Testis (tissue), 2 donors: Measurements from ENCODE around the gene DPYSL3.

ENCODE experiments used
- POLR2A ChIP-seq: fragments of 450-650 bp; IDR thresholded peaks from one replicate; pipeline ENCODE4 v1.6.1; 2017; ENCODE audit warnings: antibody characterized with exemption, mild to moderate bottlenecking, moderate library complexity
- TF ChIP-seq, protein P1 (sequence below), 3 experiments: fragments of 450-650 bp in 2 of 3; fragments of 200-600 bp in 1 of 3; sonication (generic) in 1 of 3; IDR thresholded peaks; one replicate each; pipeline ENCODE4 v1.5.1; 2016 to 2019; ENCODE audit warnings: antibody characterized with exemption in 3 of 3, mild to moderate bottlenecking in 2 of 3, moderate library complexity in 1 of 3

DNA sequence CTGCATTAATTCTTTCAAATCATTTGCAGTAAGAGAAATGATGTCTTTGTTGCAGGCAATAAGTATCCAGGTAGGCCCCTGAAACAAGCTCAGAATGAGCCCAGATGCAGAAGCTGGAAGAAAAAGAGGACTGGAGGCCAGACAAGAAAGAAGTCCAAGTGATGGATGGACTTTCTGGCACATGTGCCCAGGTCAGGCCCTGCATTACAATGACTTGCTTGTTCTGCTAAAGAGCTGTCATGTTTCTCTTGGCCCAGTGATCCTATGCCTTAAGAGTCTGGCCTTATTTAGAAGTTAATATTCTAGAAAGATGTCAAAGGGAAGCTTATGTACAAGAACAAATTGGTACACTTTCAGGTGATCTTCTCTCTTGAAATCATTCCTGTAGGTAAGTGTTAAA is 64.8 kb downstream of the DPYSL3 start:
- no peak for TF ChIP-seq POLR2A
- TF ChIP-seq, protein P1, sequence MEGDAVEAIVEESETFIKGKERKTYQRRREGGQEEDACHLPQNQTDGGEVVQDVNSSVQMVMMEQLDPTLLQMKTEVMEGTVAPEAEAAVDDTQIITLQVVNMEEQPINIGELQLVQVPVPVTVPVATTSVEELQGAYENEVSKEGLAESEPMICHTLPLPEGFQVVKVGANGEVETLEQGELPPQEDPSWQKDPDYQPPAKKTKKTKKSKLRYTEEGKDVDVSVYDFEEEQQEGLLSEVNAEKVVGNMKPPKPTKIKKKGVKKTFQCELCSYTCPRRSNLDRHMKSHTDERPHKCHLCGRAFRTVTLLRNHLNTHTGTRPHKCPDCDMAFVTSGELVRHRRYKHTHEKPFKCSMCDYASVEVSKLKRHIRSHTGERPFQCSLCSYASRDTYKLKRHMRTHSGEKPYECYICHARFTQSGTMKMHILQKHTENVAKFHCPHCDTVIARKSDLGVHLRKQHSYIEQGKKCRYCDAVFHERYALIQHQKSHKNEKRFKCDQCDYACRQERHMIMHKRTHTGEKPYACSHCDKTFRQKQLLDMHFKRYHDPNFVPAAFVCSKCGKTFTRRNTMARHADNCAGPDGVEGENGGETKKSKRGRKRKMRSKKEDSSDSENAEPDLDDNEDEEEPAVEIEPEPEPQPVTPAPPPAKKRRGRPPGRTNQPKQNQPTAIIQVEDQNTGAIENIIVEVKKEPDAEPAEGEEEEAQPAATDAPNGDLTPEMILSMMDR (IDR thresholded peaks at IDR 0.05), result no peak
